Adrenal gland (tissue), 5 donors: ENCODE results near the gene LEKR1.

Source experiments
- POLR2A ChIP-seq, 2 donors: fragments of 450-650 bp; IDR thresholded peaks; one replicate each; pipeline ENCODE4 v1.6.1; 2017; ENCODE audit warnings: antibody characterized with exemption in 2 of 2, mild to moderate bottlenecking in 2 of 2, moderate library complexity in 1 of 2
- TF ChIP-seq, protein P1 (sequence below), 6 experiments: fragments of 450-650 bp in 4 of 6; fragments of 200-600 bp in 2 of 6; sonication (generic) in 1 of 6; IDR thresholded peaks; 1 replicate in 5 of 6; 2 replicates in 1 of 6; pipeline versions ENCODE4 v1.5.1 to v1.8.0; 2016 to 2021; ENCODE audit warnings: antibody characterized with exemption in 6 of 6, mild to moderate bottlenecking in 2 of 6, moderate library complexity in 1 of 6
- donor health status: DM: no; HTN: no; CAD: no.

DNA sequence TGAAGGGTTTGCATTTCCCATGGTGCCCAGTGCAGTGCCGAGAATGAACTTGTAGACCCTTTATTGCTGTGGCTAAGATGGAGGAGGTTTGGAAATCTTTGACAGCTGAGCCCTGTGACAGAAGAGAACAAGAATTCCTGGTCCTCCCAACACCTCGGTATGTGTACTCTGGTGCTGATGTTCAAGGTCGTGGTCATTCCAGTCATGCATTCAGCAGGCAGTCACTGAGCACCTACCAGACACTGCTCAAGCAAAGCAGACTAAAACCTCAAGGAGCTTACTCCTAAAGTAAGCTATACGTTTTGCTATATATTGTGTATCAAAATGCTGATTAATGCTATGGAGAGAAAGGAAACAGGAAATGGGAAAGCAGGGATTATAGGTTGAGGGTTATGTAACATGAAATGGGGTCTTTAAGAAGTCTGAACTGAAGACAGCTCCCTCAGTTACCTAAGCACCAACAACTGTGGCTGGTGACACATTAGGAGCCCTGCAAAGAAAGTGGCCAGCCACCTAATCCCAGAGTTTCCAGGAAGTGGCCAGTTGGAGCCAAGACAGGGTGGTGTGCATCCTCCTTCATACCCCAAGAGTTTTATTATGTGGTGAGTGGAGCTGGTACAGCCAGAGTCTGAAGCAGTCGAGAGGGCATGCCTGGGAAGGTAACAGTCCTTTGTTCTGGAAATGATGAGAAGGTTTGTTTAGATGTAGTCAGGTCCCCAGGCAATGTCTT lies 268.8 kb downstream of the LEKR1 start:
- TF ChIP-seq, protein P1, sequence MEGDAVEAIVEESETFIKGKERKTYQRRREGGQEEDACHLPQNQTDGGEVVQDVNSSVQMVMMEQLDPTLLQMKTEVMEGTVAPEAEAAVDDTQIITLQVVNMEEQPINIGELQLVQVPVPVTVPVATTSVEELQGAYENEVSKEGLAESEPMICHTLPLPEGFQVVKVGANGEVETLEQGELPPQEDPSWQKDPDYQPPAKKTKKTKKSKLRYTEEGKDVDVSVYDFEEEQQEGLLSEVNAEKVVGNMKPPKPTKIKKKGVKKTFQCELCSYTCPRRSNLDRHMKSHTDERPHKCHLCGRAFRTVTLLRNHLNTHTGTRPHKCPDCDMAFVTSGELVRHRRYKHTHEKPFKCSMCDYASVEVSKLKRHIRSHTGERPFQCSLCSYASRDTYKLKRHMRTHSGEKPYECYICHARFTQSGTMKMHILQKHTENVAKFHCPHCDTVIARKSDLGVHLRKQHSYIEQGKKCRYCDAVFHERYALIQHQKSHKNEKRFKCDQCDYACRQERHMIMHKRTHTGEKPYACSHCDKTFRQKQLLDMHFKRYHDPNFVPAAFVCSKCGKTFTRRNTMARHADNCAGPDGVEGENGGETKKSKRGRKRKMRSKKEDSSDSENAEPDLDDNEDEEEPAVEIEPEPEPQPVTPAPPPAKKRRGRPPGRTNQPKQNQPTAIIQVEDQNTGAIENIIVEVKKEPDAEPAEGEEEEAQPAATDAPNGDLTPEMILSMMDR (IDR thresholded peaks at IDR 0.05): no peak
- TF ChIP-seq POLR2A (IDR thresholded peaks at IDR 0.05): no peak
